GM12865 (cell line): ENCODE data around the gene ERFE.

Experiments
- DNase-seq: peaks from one replicate; pipeline ENCODE4 v3.0.0; 2010; ENCODE audit warnings: low read depth
- H3K4me3 ChIP-seq: 2 replicates; pipeline ENCODE4 v1.5.1; 2011; ENCODE audit warnings: mild to moderate bottlenecking, low read depth, low read length, control low read depth
- CTCF ChIP-seq: IDR thresholded peaks from 2 replicates; pipeline ENCODE4 v1.5.1; 2011; ENCODE audit warnings: low read length, control low read depth, low read depth, inconsistent platforms; ENCODE audit not compliant: insufficient read depth; ENCODE audit errors: missing control alignments

ERFE gene

DNA sequence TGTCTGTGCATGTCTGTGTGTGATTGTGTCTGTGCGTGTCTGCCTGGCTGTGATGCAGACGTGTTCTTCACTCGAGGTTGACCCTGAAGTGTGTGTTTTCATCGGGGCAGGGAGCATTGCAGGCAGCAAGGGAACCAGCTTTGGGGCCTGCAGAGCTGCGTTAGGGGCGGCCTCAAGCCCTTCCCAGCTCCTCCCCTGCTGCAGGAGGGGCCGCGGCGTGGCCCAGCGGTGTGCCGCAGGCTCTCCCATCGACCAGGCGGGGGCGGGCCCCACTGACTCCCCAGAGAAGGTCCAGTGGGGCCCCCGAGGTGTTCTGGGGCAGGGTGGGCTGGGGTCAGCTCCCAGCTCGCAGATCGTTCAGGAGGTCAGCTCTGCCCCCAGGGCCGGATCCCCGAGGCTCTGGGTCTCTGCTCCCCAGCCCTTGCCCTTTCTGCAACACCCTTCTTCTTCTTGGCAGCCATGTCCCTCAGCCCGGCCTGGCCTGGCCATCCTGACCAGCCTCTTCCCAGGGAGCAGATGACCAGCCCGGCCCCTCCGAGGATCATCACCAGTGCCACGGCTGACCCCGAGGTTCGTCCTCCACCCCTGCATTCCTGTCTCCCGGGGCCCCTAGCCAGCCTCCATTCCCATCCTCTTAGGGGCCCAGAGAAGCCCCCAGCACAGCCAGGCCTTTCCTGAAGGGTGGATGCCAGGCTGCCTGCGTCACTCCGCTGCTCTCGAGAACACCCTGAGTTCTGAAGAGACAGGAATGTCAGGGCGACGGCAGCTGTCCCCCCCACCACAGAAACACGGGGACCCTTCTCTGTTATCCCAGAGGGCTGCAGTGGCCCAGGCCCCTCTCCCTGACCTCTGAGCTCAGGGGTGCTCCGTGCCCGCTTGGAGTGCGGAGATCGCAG lies 31.4 kb upstream of the ERFE start:
- H3K4me3 ChIP-seq: no peak overlapping the region
- no peak for TF ChIP-seq CTCF
- DNase-seq: no peak

DNA sequence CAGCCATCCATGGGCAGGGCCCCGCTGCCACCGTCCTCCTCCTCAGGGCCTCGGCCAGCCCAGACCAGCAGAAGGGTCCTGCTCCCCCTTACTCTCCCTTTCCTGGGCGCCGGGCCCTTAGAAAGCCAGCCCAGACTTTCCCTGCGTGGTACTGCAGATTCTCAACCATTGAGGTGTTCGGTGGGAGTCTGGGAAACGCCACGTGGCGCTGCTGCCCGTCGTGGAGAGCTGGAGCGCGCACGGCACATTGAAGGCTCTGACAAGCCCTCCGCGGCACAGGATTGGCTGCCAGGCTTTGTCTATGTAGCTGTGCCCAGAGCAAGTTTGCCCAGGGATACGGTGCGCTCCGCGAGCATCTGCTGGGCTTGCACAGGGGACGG lies 30.7 kb upstream of the ERFE start:
- TF ChIP-seq CTCF: no peak
- DNase-seq: no peak
- H3K4me3 ChIP-seq: no peak overlapping the region

GRCh38 chr2:238128534-238129001 lies 30.2 kb upstream of the ERFE start:
- no peak for DNase-seq
- no peak for TF ChIP-seq CTCF
- H3K4me3 ChIP-seq: no peak overlapping the region

DNA sequence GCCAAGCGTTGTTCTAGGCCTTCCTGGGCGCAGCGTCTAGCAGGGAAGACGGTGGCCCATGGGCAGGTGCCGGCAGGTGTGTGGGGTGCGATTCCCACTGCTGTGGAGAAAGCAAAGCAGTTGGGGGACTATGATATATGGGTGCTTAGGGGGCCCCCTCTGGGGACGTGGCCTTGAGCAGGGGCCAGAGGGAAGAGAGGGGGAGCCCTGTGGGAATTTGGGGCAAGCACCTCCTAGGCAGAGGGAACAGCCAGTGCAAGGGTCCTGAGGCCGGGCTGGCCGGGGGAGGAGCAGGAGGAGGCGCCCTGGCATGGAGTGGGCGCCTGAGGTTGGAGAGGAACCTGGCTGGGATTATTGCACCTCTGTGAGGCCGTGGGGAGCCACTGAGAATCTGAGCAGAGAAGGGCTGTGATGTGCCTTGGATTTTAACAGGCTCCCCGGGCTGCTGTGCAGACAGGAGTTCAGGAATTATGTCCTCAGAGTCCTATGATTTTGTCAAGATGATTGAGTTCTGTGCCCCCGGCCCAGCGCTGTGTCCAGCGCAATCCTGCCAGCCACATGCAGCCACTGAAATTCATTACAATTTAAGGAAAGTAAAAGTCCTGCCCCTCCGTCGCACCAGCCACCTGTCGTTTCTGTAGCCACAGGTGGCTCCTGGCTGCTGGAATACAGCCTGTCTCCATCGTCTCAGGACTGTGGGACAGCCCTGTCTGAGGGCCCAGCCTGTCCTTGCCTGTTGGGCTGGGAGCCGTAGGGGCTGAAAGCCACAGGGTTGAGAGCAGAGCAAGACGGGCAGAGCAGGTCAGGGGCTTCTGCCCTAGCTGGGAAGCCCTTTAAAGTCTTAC lies 29.4 kb upstream of the ERFE start:
- no peak for TF ChIP-seq CTCF
- DNase-seq: no peak
- H3K4me3 ChIP-seq: no peak overlapping the region

- no peak for TF ChIP-seq CTCF
- H3K4me3 ChIP-seq: no peak overlapping the region
- DNase-seq: no peak
These were observed 28.6 kb upstream of the ERFE start for GRCh38 chr2:238130111-238130695.

DNA sequence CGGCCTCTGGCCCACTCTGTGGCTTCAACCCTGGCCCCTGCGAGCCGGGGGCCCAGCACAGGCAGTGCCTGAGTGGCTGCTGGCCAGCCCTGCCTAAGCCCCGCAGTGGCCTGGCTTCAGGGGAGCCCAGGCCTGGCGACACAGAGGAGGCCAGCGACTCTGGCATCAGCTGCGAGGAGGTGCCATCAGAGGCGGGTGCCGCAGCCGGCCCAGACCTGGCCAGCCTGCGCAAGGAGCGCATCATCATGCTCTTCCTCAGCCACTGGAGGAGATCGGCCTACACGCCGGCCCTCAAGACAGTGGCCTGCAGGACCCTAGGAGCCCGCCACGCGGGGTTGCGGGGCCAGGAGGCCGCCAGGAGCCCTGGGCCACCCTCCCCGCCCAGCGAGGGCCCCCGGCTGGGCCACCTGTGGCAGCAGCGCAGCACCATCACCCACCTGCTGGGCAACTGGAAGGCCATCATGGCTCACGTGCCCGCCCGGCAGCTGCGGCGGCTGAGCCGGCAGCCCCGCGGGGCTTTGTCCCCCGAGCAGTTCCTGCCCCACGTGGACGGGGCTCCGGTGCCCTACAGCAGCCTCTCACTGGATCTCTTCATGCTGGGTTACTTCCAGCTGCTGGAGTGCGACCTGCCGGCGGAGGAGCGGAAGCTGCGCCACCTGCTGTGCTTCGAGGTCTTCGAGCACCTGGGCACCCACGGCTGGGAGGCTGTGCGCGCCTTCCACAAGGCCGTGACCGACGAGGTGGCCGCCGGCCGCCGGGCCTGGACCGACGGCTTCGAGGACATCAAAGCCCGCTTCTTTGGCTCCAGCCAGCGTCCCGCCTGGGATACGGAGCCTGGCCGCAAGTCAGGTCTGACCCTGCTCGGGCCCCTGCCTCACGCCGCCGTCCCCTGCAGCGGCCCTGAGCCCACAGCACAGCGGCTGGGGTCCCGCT lies 27.8 kb upstream of the ERFE start:
- no peak for DNase-seq

More for the DNA sequence above, 27.8 kb upstream of the ERFE start:
- TF ChIP-seq CTCF: no peak
- no peak overlapping the region for H3K4me3 ChIP-seq
